BLaER1 (cell line): ENCODE data around the gene CEACAM16.

Source experiments
- H3K27ac ChIP-seq: shearing (Covaris generic); formaldehyde crosslinking; 2 replicates; pipeline ENCODE4 v1.8.1; 2022
- H3K27me3 ChIP-seq: shearing (Covaris generic); formaldehyde crosslinking; 2 replicates; pipeline ENCODE4 v1.8.1; 2022
- H3K36me3 ChIP-seq: shearing (Covaris generic); formaldehyde crosslinking; 2 replicates; pipeline ENCODE4 v1.8.1; 2022
- H3K4me1 ChIP-seq: shearing (Covaris generic); formaldehyde crosslinking; 2 replicates; pipeline ENCODE4 v1.8.1; 2022
- H3K4me2 ChIP-seq: shearing (Covaris generic); formaldehyde crosslinking; 2 replicates; pipeline ENCODE4 v1.8.1; 2022
- H3K4me3 ChIP-seq: shearing (Covaris generic); formaldehyde crosslinking; 2 replicates; pipeline ENCODE4 v1.8.1; 2022
- H3K9ac ChIP-seq: shearing (Covaris generic); formaldehyde crosslinking; 2 replicates; pipeline ENCODE4 v1.8.1; 2022
- H3K9me3 ChIP-seq: shearing (Covaris generic); formaldehyde crosslinking; 2 replicates; pipeline ENCODE4 v1.8.1; 2022
- H4K20me1 ChIP-seq: shearing (Covaris generic); formaldehyde crosslinking; 2 replicates; pipeline ENCODE4 v1.8.1; 2022
- Cebpa-rat ChIP-seq: shearing (Covaris generic); IDR thresholded peaks from 2 replicates; pipeline ENCODE4 v1.8.1; 2022

Gene CEACAM16, protein sequence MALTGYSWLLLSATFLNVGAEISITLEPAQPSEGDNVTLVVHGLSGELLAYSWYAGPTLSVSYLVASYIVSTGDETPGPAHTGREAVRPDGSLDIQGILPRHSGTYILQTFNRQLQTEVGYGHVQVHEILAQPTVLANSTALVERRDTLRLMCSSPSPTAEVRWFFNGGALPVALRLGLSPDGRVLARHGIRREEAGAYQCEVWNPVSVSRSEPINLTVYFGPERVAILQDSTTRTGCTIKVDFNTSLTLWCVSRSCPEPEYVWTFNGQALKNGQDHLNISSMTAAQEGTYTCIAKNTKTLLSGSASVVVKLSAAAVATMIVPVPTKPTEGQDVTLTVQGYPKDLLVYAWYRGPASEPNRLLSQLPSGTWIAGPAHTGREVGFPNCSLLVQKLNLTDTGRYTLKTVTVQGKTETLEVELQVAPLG

DNA sequence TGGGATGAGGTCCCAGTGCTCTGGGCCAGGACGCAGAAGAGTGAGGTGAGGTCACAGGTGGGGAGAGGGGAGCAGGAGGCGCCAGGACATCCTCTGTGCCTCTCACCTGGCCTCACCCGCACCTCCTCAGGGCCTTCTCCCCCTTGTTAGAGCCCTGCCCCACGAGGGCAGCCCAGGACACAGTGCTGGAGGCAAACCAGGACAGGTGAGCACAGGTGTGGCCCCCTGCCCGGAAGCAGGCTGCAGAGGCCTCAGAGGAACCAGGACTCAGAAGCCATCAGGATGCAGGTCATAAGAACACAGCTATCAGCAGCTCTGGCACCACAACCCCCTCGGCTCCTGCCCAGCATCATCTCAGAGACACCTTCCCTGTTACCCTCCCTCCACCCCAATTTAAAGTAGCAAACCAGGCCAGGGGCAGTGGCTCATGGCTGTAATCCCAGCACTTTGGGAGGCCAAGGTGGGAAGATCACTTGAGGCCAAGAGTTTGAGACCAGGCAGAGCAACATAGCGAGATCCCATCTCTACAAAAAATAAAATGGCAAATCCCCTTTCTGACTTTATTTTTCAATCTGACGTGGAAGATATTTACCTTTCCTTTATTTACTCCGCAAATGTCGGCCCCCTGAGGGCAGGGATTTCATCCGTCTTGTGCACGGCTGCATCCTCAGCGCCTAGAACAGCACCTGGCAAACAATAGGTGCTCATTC lies at the start of gene CEACAM16:
Gene CEACAM16, plus strand, starts transcription at position 660 of the 710 bp plus-strand sequence. CDS start 2,306 bp downstream, outside the sequence.
- peak within 1 kb of the TSS; percentile 81 for H3K4me2 ChIP-seq

GRCh38 chr19:44649578-44650145 lies 49.3 kb upstream of the CEACAM16 start:
- Histone ChIP-seq H3K36me3 (peaks cover 23% of the 10 kb centered on the region; the same call in 1 of the 2 replicates), H3K4me1 (peaks cover 14% of the 10 kb centered on the region), H3K27me3 (no peaks in the 10 kb centered on the region), H3K9me3 (no peaks in the 10 kb centered on the region), H3K9ac (no peak overlapping the region), H3K4me2 (no peak overlapping the region), H3K27ac (no peak overlapping the region), H4K20me1 (no peaks in the 10 kb centered on the region), H3K4me3 (no peak overlapping the region)
- TF ChIP-seq Cebpa-rat: no peak

More for the DNA sequence above, at the start of gene CEACAM16:
- H3K9me3 ChIP-seq: no peaks in the 10 kb centered on the region
- H4K20me1 ChIP-seq: no peaks in the 10 kb centered on the region
- H3K27me3 ChIP-seq: no peaks in the 10 kb centered on the region
- peaks cover 26% of the 10 kb centered on the region for H3K4me1 ChIP-seq
- peak within 1 kb of the TSS; percentile 62 for H3K27ac ChIP-seq
- H3K4me3 ChIP-seq: no peak within 1 kb of the TSS
- no peaks in the 10 kb centered on the region for H3K36me3 ChIP-seq
- no peak for TF ChIP-seq Cebpa-rat
- H3K9ac ChIP-seq: peak within 1 kb of the TSS; percentile 53; the same call in 1 of the 2 replicates

DNA sequence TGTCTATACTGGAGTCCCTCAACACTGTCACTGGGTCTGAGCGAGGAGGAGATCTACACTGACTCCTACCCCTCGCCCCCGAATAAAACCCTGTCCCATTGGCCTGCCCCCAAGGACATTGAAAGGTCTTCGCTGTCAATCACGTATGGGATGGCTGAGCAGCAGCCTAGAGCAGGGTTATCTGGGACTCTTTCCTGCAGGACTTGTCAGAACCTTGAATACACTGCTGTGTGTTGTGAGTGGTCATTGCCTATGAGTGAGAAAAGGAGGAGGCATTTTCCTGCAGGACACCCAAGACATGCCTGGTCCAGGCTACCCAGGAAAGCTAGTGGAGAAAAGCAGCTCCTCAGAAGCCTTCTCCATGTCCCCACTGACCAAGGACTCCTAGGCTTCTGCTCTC lies 45.6 kb upstream of the CEACAM16 start:
- Histone ChIP-seq H3K27ac (peak overlapping the region; percentile 72), H3K27me3 (no peaks in the 10 kb centered on the region), H3K9me3 (no peaks in the 10 kb centered on the region), H3K9ac (0 out of 2 replicates have a peak overlapping the region, but pooled peaks have one; percentile 15), H3K4me3 (no peak overlapping the region), H3K4me1 (peaks cover 24% of the 10 kb centered on the region), H3K4me2 (peak overlapping the region; percentile 50; the same call in 1 of the 2 replicates), H3K36me3 (peaks cover 34% of the 10 kb centered on the region), H4K20me1 (no peaks in the 10 kb centered on the region)
- no peak for TF ChIP-seq Cebpa-rat

DNA sequence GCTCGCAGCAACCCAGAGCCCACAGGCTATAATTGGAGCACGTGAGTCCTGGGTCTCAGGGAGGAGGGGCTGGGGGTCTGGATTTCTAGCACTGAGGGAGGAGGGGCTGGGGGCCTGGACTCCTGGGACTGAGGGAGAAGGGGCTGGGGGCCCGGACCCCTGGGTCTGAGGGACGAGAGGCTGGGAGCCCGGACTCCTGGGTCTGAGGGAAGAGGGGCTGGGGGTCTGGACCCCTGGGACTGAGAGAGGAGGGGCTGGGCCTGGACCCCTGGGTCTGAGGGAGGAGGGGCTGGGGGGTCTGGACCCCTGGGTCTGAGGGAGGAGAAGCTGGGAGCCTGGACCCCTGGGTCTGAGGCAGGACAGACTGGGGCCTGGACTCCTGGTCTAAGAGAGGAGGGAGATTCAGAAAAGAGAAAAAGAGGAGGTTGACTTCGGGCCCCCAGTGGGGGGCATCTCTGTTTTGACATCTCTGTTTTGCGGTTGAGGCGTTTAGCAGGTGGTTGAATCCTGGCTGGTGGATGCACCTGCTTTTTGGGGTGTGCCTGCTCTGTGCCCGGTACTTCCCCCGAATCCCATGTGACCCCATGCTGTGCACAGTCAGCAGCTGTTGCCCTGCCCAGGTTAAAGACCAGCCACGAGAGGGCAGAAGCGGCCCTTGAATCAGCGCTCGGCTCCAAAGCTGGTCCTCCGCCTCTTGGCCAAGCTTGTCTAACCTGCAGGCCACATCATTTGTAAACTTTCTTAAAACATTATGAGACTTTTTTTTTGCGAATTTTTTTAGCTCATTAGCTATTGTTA lies 44.8 kb upstream of the CEACAM16 start:
- H3K4me3 ChIP-seq: no peak overlapping the region
- no peaks in the 10 kb centered on the region for H3K9me3 ChIP-seq
- H3K4me2 ChIP-seq: peak overlapping the region; percentile 50
- H4K20me1 ChIP-seq: no peaks in the 10 kb centered on the region
- H3K4me1 ChIP-seq: peaks cover 24% of the 10 kb centered on the region
- peak overlapping the region; percentile 72 for H3K27ac ChIP-seq
- peaks cover 43% of the 10 kb centered on the region for H3K36me3 ChIP-seq
- no peaks in the 10 kb centered on the region for H3K27me3 ChIP-seq
- no peak for TF ChIP-seq Cebpa-rat
- H3K9ac ChIP-seq: peak overlapping the region; percentile 53; the same call in 1 of the 2 replicates

- Histone ChIP-seq H3K9ac (no peak overlapping the region), H3K4me1 (peaks cover 24% of the 10 kb centered on the region), H3K36me3 (peaks cover 49% of the 10 kb centered on the region), H3K4me3 (no peak overlapping the region), H4K20me1 (no peaks in the 10 kb centered on the region), H3K4me2 (no peak overlapping the region), H3K27me3 (no peaks in the 10 kb centered on the region), H3K27ac (no peak overlapping the region), H3K9me3 (no peaks in the 10 kb centered on the region)
- TF ChIP-seq Cebpa-rat: no peak
Observed at GRCh38 chr19:44657211-44657921, 41.6 kb upstream of the CEACAM16 start.

GRCh38 chr19:44658069-44658733 lies 40.8 kb upstream of the CEACAM16 start:
- Histone ChIP-seq H3K4me2 (no peak overlapping the region), H4K20me1 (no peaks in the 10 kb centered on the region), H3K9me3 (no peaks in the 10 kb centered on the region), H3K27me3 (no peaks in the 10 kb centered on the region), H3K27ac (no peak overlapping the region), H3K9ac (no peak overlapping the region), H3K36me3 (peaks cover 54% of the 10 kb centered on the region), H3K4me1 (peaks cover 24% of the 10 kb centered on the region), H3K4me3 (no peak overlapping the region)
- no peak for TF ChIP-seq Cebpa-rat

DNA sequence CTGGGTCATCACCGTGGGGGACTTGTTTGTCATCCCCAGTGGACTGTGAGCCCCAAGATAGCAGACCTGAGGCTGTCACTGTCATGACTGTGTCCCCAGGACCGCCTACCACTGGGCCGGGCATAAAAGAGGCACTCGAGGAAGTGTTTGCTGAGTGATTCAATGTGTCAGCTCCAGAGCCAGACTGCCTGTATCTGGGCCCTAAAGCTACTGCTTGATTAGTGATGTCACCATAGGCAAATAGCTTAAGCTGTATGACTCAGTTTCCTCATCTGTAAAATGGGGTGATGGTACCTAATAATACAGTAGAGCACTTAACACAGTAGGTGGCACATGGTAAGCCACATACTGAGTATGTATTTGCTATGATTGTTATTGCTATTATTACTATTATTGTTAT lies 38.9 kb upstream of the CEACAM16 start:
- TF ChIP-seq Cebpa-rat: no peak
- no peak overlapping the region for H3K9ac ChIP-seq
- H3K4me1 ChIP-seq: peaks cover 6% of the 10 kb centered on the region
- no peaks in the 10 kb centered on the region for H3K27me3 ChIP-seq
- H3K4me2 ChIP-seq: no peak overlapping the region
- H3K36me3 ChIP-seq: peaks cover 49% of the 10 kb centered on the region
- H3K27ac ChIP-seq: no peak overlapping the region
- no peaks in the 10 kb centered on the region for H3K9me3 ChIP-seq
- H4K20me1 ChIP-seq: no peaks in the 10 kb centered on the region
- no peak overlapping the region for H3K4me3 ChIP-seq

DNA sequence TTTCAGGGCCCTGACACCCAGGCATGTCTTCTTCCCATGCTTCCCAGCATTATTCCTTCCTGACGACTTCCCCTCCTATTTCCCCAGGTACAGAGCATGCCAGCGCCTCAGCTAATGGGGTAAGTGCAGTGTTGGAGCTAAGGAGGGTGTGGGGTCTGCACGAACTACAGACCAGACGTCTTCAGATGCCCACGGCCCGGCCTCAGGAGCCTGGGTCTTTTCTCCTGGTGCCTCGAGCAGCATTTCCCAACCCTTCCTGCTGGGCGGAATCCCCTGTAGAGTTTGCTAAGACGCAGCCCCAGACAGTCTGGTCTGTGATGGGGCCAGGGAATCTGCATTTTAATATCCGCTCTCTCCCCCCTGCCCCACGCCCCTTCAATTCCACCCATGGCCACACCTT lies 37.7 kb upstream of the CEACAM16 start:
- Histone ChIP-seq H3K4me2 (no peak overlapping the region), H3K4me1 (0 out of 2 replicates have a peak, but pooled peaks cover 4% of the 10 kb centered on the region), H4K20me1 (no peaks in the 10 kb centered on the region), H3K9me3 (no peaks in the 10 kb centered on the region), H3K27ac (no peak overlapping the region), H3K36me3 (peaks cover 47% of the 10 kb centered on the region), H3K9ac (no peak overlapping the region), H3K4me3 (no peak overlapping the region), H3K27me3 (no peaks in the 10 kb centered on the region)
- no peak for TF ChIP-seq Cebpa-rat
